ENCODE data around the gene HSCB. TPM values are rescaled to one million over a fixed set of nuclear protein-coding genes. Genes with fewer than 3 reads are reported as not detected.

HSCB gene
- total and polyA plus RNA-seq, 9 of the 15 experiments (the other 6 are each of a cell fraction or from before 2014, with no cell fraction given) = 2.6 to 13.1 (median 8.6) TPM

DNA sequence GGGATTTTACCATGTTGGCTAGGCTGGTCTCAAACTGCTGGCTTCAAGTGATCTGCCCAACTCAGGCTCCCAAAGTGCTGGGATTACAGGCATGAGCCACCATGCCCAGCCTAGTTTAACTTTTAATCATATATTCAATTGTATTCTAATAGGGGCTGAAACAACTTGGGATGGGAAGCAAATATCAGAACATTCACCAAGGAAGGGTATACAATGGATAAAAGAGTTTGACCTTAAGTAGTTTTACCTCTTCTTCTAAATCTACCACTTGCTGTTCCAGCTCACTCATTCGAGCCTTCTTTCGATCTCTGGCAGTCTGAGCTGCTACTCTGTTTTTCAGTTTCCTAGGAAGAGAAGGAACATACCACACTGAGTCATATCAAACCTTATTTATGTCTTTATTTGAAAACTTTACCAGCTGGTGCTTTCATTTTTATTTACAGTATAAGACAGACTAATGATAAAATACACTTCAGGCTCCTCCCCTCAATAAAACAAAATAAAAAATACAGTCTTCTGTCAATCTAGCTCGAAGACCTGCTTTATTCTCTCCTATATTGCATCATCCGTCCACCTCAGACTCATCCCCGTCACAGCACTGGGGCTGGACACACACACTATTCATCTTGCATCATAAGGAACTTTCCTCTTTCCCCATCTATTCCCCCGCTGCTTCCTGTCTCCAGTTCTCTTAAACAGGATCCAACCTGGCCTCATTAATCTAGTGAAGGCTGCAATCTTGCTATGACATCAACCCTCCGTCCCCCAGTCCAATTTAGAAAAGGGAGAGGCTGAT is 57.2 kb downstream of the HSCB start (continued):
- TF ChIP-seq, protein P1, sequence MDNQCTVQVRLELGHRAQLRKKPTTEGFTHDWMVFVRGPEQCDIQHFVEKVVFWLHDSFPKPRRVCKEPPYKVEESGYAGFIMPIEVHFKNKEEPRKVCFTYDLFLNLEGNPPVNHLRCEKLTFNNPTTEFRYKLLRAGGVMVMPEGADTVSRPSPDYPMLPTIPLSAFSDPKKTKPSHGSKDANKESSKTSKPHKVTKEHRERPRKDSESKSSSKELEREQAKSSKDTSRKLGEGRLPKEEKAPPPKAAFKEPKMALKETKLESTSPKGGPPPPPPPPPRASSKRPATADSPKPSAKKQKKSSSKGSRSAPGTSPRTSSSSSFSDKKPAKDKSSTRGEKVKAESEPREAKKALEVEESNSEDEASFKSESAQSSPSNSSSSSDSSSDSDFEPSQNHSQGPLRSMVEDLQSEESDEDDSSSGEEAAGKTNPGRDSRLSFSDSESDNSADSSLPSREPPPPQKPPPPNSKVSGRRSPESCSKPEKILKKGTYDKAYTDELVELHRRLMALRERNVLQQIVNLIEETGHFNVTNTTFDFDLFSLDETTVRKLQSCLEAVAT (IDR thresholded peaks at IDR 0.05) = peak in 1 of 2 experiments; percentile 85; a peak in 3 of 4 replicates
- TF ChIP-seq, protein P2, sequence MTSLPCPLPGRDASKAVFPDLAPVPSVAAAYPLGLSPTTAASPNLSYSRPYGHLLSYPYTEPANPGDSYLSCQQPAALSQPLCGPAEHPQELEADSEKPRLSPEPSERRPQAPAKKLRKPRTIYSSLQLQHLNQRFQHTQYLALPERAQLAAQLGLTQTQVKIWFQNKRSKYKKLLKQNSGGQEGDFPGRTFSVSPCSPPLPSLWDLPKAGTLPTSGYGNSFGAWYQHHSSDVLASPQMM (CRISPR knock-in tag; IDR thresholded peaks at IDR 0.05) = no peak
- TF ChIP-seq, protein P3, sequence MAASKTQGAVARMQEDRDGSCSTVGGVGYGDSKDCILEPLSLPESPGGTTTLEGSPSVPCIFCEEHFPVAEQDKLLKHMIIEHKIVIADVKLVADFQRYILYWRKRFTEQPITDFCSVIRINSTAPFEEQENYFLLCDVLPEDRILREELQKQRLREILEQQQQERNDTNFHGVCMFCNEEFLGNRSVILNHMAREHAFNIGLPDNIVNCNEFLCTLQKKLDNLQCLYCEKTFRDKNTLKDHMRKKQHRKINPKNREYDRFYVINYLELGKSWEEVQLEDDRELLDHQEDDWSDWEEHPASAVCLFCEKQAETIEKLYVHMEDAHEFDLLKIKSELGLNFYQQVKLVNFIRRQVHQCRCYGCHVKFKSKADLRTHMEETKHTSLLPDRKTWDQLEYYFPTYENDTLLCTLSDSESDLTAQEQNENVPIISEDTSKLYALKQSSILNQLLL (CRISPR knock-in tag; IDR thresholded peaks at IDR 0.05; ENCODE audit: borderline replicate concordance) = no peak
- no peak for TF ChIP-seq SMAD3 (CRISPR knock-in tag; conservative IDR thresholded peaks at IDR 0.05)
- TF ChIP-seq, protein P4, sequence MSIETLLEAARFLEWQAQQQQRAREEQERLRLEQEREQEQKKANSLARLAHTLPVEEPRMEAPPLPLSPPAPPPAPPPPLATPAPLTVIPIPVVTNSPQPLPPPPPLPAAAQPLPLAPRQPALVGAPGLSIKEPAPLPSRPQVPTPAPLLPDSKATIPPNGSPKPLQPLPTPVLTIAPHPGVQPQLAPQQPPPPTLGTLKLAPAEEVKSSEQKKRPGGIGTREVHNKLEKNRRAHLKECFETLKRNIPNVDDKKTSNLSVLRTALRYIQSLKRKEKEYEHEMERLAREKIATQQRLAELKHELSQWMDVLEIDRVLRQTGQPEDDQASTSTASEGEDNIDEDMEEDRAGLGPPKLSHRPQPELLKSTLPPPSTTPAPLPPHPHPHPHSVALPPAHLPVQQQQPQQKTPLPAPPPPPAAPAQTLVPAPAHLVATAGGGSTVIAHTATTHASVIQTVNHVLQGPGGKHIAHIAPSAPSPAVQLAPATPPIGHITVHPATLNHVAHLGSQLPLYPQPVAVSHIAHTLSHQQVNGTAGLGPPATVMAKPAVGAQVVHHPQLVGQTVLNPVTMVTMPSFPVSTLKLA (conservative IDR thresholded peaks at IDR 0.05) = no peak
- no peak for TF ChIP-seq CAMTA2 (CRISPR knock-in tag; conservative IDR thresholded peaks at IDR 0.05)
- TF ChIP-seq CBX5 (IDR thresholded peaks at IDR 0.05; ENCODE audit: borderline replicate concordance, low read depth) = no peak
- no peak for TF ChIP-seq ZNF586 (CRISPR knock-in tag; conservative IDR thresholded peaks at IDR 0.05)
- peak; percentile 35 for TF ChIP-seq MEIS2 (IDR thresholded peaks at IDR 0.05; ENCODE audit: partially characterized antibody)
- TF ChIP-seq, protein P5, sequence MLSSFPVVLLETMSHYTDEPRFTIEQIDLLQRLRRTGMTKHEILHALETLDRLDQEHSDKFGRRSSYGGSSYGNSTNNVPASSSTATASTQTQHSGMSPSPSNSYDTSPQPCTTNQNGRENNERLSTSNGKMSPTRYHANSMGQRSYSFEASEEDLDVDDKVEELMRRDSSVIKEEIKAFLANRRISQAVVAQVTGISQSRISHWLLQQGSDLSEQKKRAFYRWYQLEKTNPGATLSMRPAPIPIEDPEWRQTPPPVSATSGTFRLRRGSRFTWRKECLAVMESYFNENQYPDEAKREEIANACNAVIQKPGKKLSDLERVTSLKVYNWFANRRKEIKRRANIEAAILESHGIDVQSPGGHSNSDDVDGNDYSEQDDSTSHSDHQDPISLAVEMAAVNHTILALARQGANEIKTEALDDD (IDR thresholded peaks at IDR 0.05) = no peak
- TF ChIP-seq FOSL1 (tag; conservative IDR thresholded peaks at IDR 0.05) = peak; percentile 48; the same call in 1 of the 2 replicates
- TF ChIP-seq RBM25 (IDR thresholded peaks at IDR 0.05; ENCODE audit: low read depth, low read length, severe bottlenecking) = no peak
- no peak for TF ChIP-seq DMBX1 (CRISPR knock-in tag; IDR thresholded peaks at IDR 0.05; ENCODE audit: borderline replicate concordance)
- TF ChIP-seq, protein P6, sequence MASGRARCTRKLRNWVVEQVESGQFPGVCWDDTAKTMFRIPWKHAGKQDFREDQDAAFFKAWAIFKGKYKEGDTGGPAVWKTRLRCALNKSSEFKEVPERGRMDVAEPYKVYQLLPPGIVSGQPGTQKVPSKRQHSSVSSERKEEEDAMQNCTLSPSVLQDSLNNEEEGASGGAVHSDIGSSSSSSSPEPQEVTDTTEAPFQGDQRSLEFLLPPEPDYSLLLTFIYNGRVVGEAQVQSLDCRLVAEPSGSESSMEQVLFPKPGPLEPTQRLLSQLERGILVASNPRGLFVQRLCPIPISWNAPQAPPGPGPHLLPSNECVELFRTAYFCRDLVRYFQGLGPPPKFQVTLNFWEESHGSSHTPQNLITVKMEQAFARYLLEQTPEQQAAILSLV (tag; IDR thresholded peaks at IDR 0.05) = peak; percentile 79
- TF ChIP-seq HDAC2 (IDR thresholded peaks at IDR 0.05) = no peak

Measured in K562 (cell line).